Spleen (tissue), 11 donors: ENCODE measurements around the gene ZNF532. TPM values are rescaled to one million over a fixed set of nuclear protein-coding genes. Genes with fewer than 3 reads are reported as not detected.

Source experiments
- DNase-seq: peaks from one replicate; pipeline ENCODE4 v3.0.0-alpha.2; 2020
- H3K27ac ChIP-seq, 8 donors: fragments of 200-600 bp; sonication (generic) in 7 of 8; 1 replicate in 4 of 8; 2 replicates in 4 of 8; pipeline versions ENCODE4 v1.5.0 to v1.8.0; 2016 to 2021; ENCODE audit warnings: inconsistent platforms in 4 of 8, mild to moderate bottlenecking in 4 of 8, moderate library complexity in 1 of 8
- H3K27me3 ChIP-seq, 7 donors: fragments of 200-600 bp; sonication (generic) in 6 of 7; replicated peaks in 1 of 7; 1 replicate in 4 of 7; 2 replicates in 3 of 7; pipeline versions ENCODE4 v1.5.0 to v1.8.0; 2016 to 2021; ENCODE audit warnings: inconsistent platforms in 3 of 7, mild to moderate bottlenecking in 1 of 7
- H3K36me3 ChIP-seq, 6 donors: fragments of 200-600 bp; sonication (generic) in 5 of 6; 1 replicate in 4 of 6; 2 replicates in 2 of 6; pipeline versions ENCODE4 v1.5.0 to v1.8.0; 2016 to 2021; ENCODE audit warnings: inconsistent platforms in 2 of 6
- H3K4me1 ChIP-seq, 6 donors: fragments of 200-600 bp; sonication (generic) in 5 of 6; 1 replicate in 3 of 6; 2 replicates in 3 of 6; pipeline versions ENCODE4 v1.5.0 to v1.8.0; 2016 to 2021; ENCODE audit warnings: inconsistent platforms in 3 of 6
- H3K4me3 ChIP-seq, 8 donors: fragments of 200-600 bp; sonication (generic) in 7 of 8; 1 replicate in 4 of 8; 2 replicates in 4 of 8; pipeline versions ENCODE4 v1.5.0 to v1.8.0; 2016 to 2021; ENCODE audit warnings: inconsistent platforms in 4 of 8, mild to moderate bottlenecking in 4 of 8, moderate library complexity in 2 of 8
- H3K9me3 ChIP-seq, 8 donors: fragments of 200-600 bp; sonication (generic) in 7 of 8; 1 replicate in 4 of 8; 2 replicates in 4 of 8; pipeline versions ENCODE4 v1.5.0 to v1.8.0; 2016 to 2021; ENCODE audit warnings: inconsistent platforms in 4 of 8
- CTCF ChIP-seq, 11 experiments: fragments of 200-600 bp in 7 of 11; fragments of 450-650 bp in 4 of 11; sonication (generic) in 4 of 11; IDR thresholded peaks in 8 of 11; conservative IDR thresholded peaks in 3 of 11; 1 replicate in 7 of 11; 2 replicates in 4 of 11; pipeline versions ENCODE4 v1.4.0 to v1.8.0; 2016 to 2021; ENCODE audit warnings: antibody characterized with exemption in 11 of 11, inconsistent platforms in 4 of 11, mild to moderate bottlenecking in 1 of 11
- POLR2A ChIP-seq, 3 donors: fragments of 450-650 bp; IDR thresholded peaks; one replicate each; pipeline ENCODE4 v1.5.1; 2017; ENCODE audit warnings: antibody characterized with exemption in 3 of 3, mild to moderate bottlenecking in 1 of 3
- POLR2AphosphoS5 ChIP-seq, 3 donors: sonication (generic); formaldehyde crosslinking; IDR thresholded peaks; one replicate each; pipeline ENCODE4 v1.5.1; 2017; ENCODE audit warnings: antibody characterized with exemption in 3 of 3
- WGBS, 5 donors: extraction: QIAGEN DNeasy Blood & Tissue Kit in 3 of 5; methylation state at CpG; one replicate each; pipeline versions ENCODE4 v1.1.5 to v1.1.7; 2013 to 2018; 5-methylcytosine and 5-hydroxymethylcytosine counted together
- intact Hi-C: fragments of 100-400 bp; cut with DNase I; formaldehyde crosslinking; loops from one replicate; pipeline ENCODE4 v1.15.0; 2023; ENCODE audit warnings: low total_unique reads
- polyA plus RNA-seq, 3 donors: library from polyadenylated mRNA; stranded (reverse); fragments of 200-250 nt; gene quantifications; one replicate each; pipeline ENCODE4 v1.2.1, GENCODE V29; 2013
- total RNA-seq, 7 donors: library from RNA; depleted of rRNA in 3 of 7; stranded (reverse); fragments of >200 nt in 3 of 7; fragmentation: NEBNext Ultra II Directional in 4 of 7; extraction: Animal tissue kit (Norgen Biotek cat#: 25700) in 4 of 7; gene quantifications; one replicate each; pipeline versions ENCODE4 v1.1.0 to v1.2.1, GENCODE V29; 2016 to 2021
- donor health status: healthy with polysubstance abuse.
- donor health status: DM: no; HTN: no; CAD: no; lungs with moderate emphysema.
- donor health status: DM: no; HTN: no; CAD: no.
- donor health status: Bipolar disorder and iron deficiency.
- donor health status: healthy.
- donor health status: DM: no; HTN: no; CAD: no.
- donor health status: DM: yes; HTN: yes; CAD: no.

Gene ZNF532
- total and polyA plus RNA-seq, 10 donors: 5.2 to 64.8 (median 42.4) TPM

- H3K36me3 ChIP-seq: no peaks in the 10 kb centered on the region
- 91 to 94% (median 92%) methylated on average over 5 of the region's 5 CpGs for WGBS, 5 donors
- no peak overlapping the region for H3K27ac ChIP-seq
- TF ChIP-seq POLR2A (IDR thresholded peaks at IDR 0.05): no peak
- no peak for TF ChIP-seq POLR2AphosphoS5 (IDR thresholded peaks at IDR 0.05)
- no peak for TF ChIP-seq CTCF (IDR thresholded peaks at IDR 0.05 in 8 of 11, conservative IDR thresholded peaks at IDR 0.05 in 3 of 11)
- intact Hi-C loops: no loop called here
- H3K4me3 ChIP-seq: no peak overlapping the region
- no peaks in the 10 kb centered on the region for H3K9me3 ChIP-seq
- DNase-seq: no peak
- no peaks in the 10 kb centered on the region for H3K4me1 ChIP-seq
- no peaks in the 10 kb centered on the region for H3K27me3 ChIP-seq
Measured at GRCh38 chr18:58838165-58838860, 26.4 kb upstream of the ZNF532 start.

- WGBS, 5 donors: 93 to 98% (median 97%) methylated on average over 6 of the region's 6 CpGs
- TF ChIP-seq CTCF (IDR thresholded peaks at IDR 0.05 in 8 of 11, conservative IDR thresholded peaks at IDR 0.05 in 3 of 11) (no peak), POLR2AphosphoS5 (IDR thresholded peaks at IDR 0.05) (no peak), POLR2A (IDR thresholded peaks at IDR 0.05) (no peak)
- DNase-seq: no peak
Measured at GRCh38 chr18:58838946-58839345, 25.7 kb upstream of the ZNF532 start.

GRCh38 chr18:58842978-58843687 is 21.5 kb upstream of the ZNF532 start:
- DNase-seq: no peak
- H3K4me1 ChIP-seq: peaks cover 0 to 22% (median 11%) of the 10 kb centered on the region in 6 donors
- WGBS, 5 donors: 87 to 96% (median 90%) methylated on average over 11 of the region's 11 CpGs
- peaks cover 0 to 10% (median 0%) of the 10 kb centered on the region in 7 donors for H3K27me3 ChIP-seq
- H3K9me3 ChIP-seq: no peaks in the 10 kb centered on the region
- no peaks in the 10 kb centered on the region for H3K36me3 ChIP-seq
- TF ChIP-seq CTCF (IDR thresholded peaks at IDR 0.05 in 8 of 11, conservative IDR thresholded peaks at IDR 0.05 in 3 of 11) (no peak), POLR2AphosphoS5 (IDR thresholded peaks at IDR 0.05) (no peak), POLR2A (IDR thresholded peaks at IDR 0.05) (no peak)
- no peak overlapping the region for H3K4me3 ChIP-seq
- H3K27ac ChIP-seq: no peak overlapping the region
- intact Hi-C loops: no loop called here

More at GRCh38 chr18:58838946-58839345, 25.7 kb upstream of the ZNF532 start:
- Histone ChIP-seq H3K36me3 (no peaks in the 10 kb centered on the region), H3K27me3 (no peaks in the 10 kb centered on the region), H3K27ac (no peak overlapping the region), H3K4me3 (no peak overlapping the region), H3K9me3 (no peaks in the 10 kb centered on the region), H3K4me1 (no peaks in the 10 kb centered on the region)
- intact Hi-C loops: no loop called here

GRCh38 chr18:58843688-58844035 is 21.0 kb upstream of the ZNF532 start:
- H3K27ac ChIP-seq: no peak overlapping the region
- 71 to 91% (median 76%) methylated on average over 2 of the region's 2 CpGs for whole genome bisulfite sequencing, 5 donors
- H3K4me3 ChIP-seq: no peak overlapping the region
- intact Hi-C loops: no loop called here
- H3K36me3 ChIP-seq: no peaks in the 10 kb centered on the region
- peaks cover 0 to 22% (median 11%) of the 10 kb centered on the region in 6 donors for H3K4me1 ChIP-seq
- H3K9me3 ChIP-seq: no peaks in the 10 kb centered on the region
- no peak for DNase-seq
- TF ChIP-seq POLR2A (IDR thresholded peaks at IDR 0.05): no peak
- no peak for TF ChIP-seq CTCF (IDR thresholded peaks at IDR 0.05 in 8 of 11, conservative IDR thresholded peaks at IDR 0.05 in 3 of 11)
- no peak for TF ChIP-seq POLR2AphosphoS5 (IDR thresholded peaks at IDR 0.05)
- peaks cover 0 to 10% (median 0%) of the 10 kb centered on the region in 7 donors for H3K27me3 ChIP-seq
